Globus pallidus (tissue), 1 donor: ENCODE data around the gene PIAS4.
"Not testable (repeated sequence)": the region's sequence is repeated elsewhere in the genome, so short reads cannot be mapped to it uniquely, and the experiment has no call there.

ENCODE experiments used
- DNase-seq: peaks from one replicate; pipeline ENCODE4 v3.0.0-alpha.2; 2015; ENCODE audit warnings: low spot score

Gene PIAS4

DNA sequence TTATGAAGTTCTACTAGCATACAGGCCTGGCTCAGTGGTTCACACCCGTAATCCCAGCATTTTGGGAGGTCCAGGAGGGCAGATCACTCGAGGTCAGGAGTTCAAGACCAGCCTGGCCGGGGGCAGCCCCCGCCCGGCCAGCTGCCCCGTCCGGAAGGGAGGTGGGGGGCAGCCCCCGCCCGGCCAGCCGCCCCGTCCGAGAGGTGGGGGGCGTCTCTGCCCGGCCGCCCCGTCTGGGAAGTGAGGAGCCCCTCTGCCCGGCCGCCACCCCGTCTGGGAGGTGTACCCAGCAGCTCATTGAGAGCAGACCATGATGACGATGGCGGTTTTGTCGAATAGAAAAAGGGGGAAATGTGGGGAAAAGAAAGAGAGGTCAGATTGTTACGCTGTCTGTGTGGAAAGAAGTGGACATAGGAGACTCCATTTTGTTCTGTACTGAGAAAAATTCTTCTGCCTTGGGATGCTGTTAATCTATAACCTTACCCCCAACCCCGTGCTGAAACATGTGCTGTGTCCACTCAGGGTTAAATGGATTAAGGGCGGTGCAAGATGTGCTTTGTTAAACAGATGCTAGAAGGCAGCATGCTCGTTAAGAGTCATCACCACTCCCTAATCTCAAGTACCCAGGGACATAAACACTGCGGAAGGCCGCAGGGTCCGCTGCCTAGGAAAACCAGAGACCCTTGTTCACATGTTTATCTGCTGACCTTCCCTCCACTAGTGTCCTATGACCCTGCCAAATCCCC is 8.7 kb upstream of the PIAS4 start:
- DNase-seq: not testable (repeated sequence)

DNA sequence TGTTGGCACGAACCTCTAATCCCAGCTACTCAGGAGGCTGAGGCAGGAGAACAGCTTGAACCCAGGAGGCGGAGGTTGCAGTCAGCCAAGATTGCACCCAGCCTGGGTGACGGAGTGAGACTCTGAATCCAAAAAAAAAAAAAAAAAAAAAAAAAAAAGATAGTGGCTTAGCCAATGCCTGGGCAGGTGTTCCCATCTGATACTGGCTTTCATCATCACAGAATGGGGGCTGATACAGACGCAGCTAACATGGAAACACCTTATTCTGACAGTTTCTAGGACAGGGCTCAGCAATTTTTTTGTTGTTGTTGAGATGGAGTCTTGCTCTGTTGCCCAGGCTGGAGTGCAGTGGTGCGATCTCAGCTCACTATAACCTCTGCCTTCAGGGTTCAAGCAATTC is 6.7 kb upstream of the PIAS4 start:
- DNase-seq: not testable (repeated sequence)

DNA sequence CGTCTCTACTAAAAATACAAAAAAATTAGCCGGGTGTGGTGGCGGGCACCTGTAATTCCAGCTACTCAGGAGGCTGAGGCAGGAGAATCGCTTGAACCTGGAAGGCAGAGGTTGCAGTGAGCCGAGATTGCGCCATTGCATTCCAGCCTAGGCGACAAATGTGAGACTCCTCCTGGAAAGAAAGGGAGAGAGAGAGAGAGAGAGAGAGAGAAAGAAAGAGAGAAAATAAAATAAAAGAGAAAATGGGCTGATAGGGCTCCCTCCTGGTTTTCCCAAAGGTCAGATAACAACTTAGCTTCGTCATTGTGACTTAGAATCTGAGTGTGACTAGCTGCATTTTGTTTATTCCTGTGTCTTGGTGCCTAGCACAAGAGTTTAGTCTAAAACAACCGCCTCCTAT is 2.1 kb upstream of the PIAS4 start:
- DNase-seq: not testable (repeated sequence)

DNA sequence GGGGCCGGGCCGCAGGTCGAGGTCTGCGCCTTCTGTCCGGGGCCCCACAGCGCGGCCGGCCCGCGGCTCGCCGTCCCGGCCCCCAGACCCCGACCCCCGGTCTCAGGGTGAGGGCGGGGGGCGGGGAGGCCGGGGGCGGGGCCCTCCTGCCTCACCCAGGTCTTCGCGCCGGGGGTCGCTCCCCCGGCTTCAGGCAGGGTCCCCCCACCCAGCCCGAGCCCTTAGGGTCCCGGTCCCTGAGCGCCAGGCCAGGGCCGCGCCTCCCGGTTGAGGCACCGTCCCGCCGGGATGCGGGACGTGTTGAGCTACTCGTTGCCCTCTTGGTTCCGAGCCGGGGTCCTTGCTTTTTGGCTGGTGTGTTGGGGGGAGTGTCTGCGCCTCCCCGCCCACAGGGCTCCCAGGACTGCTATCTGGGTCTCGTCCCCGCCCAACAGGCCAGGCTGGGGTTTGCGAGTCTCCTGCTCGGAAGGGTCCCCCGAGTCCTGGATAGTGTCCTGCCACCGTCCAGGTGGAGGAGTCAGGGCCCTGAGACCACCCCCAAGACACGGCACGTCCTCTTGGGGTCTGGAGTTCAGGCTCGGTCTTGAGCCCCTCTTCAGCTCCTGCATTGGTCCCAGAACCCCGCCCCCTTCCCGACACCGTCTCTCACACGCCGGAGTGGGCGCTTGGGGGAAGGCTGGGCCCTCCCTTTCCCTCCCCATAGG is 452 bp downstream of the PIAS4 start:
- no peak for DNase-seq

DNA sequence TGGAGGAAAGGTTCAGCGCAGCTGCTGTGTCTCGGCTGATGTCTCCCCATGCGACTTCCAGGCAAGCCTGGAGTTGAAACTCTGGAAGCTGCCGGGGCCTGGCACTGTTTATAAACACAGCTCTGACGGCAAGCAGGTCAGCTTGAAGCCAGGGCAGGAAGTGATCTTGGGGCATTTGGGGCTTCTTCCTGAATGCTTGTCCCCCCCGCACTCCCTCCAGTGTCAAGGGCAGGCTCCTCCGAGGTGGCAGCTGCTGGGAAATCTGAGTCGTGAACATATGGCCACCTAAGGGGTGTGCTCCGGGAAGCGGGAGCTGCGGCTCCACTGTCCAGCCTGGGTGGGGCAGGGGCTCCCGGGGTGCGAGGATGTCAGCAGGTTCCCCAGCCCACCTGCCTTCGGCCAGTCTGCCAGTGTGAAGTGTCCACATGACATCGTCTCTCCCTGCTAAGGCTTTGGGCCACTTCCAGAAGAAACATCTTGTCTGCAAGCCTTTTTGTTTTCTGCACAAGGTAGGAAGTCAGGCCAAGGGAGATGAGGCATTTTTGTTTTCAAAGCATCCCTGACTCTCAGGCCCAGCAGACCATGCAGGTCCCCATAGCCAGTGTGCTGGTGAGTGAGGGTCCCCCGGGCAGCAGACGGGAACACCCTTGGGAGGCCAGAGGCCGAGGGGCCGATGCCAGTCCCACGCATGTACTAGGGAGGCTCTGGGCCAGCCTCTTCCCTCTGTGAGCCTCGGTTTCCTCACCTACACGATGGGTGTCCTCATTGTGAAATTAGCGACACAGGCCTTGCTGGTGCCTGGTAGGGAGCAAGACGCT is 2.7 kb downstream of the PIAS4 start:
- no peak for DNase-seq

DNA sequence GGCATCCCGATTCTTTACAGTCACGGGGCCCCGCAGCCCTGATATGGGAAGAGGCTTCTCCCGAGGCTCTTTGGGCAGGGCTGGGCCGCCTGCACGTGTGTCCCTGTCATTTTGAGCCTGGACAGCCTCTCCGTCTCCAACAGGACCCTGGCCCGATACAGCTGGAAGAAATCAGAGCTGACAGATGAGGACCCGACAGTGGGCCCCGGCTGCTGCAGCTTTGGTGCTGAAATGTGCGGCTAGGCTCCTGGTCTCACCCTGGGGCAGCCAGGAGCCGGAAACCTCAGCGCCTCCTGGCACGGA is 3.2 kb downstream of the PIAS4 start:
- DNase-seq: no peak

DNA sequence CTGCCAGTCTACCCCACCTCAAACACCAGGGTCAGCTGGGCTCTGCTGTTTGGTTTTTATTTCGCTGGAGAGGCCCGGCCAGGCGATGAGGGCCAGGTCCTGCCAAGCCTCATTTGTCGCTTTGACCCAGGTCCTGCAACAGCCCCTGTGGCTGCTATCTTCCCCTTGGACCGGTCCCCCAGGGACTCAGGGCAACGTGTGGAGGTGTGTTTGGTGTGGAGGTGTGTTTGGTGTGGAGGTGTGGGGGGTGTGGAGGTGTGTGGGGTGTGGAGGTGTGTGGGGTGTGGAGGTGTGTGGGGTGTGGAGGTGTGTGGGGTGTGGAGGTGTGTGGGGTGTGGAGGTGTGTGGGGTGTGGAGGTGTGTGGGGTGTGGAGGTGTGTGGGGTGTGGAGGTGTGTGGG is 3.9 kb downstream of the PIAS4 start:
- not testable (repeated sequence) for DNase-seq

DNA sequence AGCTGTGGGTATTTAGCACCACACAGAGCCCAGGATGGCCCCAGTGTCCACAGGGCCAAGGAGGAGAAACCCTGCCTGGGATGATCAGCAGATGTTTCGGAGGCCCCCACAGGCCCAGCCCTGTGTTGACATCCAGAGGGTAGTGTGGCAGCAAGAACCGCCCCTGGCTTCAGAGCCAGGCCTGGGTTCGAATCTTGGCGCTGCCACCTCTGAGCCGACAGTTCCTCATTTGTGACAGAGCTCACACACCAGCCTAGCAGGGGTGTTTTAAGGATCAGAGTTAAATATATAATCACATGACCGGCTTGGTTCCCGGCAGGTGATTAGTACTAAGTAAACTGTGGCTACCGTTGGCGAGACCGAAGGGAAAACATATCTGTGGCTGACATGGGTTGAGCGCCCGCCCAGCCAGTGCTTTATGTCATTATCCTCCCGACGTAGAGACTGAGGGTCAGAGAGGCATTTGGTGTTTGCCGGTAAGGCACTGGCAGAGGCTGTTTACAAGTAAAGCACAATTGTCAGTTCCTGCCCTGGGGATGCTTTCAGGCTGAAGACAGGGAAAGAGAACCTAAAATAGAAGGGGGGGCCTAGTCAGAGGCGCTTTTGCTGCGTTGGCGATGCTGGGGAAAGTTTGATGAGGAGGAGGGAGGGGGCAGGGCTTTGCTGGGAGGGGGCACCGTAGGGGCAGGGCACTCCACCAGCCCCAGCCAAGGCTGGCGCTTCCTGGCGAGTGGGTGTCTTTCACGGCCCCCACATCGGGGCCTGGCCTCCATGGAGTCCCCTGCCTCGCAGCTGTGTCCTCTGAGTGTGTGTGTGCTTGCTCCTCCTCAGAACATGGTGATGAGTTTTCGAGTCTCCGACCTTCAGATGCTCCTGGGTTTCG is 4.8 kb downstream of the PIAS4 start:
- no peak for DNase-seq

DNA sequence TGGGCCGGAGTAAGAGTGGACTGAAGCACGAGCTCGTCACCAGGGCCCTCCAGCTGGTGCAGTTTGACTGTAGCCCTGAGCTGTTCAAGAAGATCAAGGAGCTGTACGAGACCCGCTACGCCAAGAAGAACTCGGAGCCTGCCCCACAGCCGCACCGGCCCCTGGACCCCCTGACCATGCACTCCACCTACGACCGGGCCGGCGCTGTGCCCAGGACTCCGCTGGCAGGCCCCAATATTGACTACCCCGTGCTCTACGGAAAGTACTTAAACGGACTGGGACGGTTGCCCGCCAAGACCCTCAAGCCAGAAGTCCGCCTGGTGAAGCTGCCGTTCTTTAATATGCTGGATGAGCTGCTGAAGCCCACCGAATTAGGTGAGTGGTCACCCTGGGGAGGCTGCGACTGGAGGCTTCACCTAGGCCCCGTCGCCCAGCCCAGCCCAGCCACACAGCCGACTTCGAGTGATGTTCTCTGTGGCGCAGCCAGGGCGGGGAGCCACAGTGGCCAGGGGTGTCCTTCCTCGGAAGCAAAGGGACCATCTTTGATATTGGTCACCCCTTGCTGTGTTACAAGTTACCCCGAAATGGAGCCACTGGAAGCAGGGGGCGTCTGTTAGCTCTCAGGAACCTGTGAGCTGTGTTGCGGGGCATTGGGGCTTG is 5.6 kb downstream of the PIAS4 start:
- DNase-seq: no peak

DNA sequence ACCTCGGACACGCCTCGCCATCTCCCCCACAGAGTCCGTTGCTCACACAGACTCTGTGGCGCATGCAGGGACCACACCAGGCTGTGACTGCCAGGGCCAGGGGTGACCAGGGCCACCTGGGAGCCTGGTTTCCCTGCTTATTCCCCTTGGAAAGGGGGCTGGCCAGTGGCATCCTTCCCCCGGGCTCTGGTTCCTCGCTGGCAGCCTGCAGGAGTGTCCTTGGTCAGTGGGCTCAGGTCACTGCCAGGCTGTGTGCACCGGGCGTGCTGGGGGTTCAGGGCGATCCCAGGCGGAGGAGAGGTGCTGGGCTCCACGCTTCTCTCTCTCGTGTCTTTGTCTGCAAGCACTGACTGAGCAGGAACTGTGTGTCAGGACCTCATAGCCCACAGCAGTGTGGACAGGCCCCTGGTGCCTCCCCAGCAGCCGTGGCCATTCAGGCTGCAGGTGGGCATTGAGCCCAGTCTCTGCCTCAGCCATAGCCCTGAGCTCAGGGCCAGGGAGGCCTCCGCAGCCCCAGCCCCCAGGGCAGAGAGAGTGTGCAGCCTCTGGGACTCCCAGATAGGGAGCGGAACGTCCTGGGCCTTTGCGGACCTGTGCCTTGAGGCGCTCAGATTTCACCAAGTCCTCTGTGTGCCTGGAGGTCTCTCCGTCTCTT is 6.5 kb downstream of the PIAS4 start:
- DNase-seq: no peak

DNA sequence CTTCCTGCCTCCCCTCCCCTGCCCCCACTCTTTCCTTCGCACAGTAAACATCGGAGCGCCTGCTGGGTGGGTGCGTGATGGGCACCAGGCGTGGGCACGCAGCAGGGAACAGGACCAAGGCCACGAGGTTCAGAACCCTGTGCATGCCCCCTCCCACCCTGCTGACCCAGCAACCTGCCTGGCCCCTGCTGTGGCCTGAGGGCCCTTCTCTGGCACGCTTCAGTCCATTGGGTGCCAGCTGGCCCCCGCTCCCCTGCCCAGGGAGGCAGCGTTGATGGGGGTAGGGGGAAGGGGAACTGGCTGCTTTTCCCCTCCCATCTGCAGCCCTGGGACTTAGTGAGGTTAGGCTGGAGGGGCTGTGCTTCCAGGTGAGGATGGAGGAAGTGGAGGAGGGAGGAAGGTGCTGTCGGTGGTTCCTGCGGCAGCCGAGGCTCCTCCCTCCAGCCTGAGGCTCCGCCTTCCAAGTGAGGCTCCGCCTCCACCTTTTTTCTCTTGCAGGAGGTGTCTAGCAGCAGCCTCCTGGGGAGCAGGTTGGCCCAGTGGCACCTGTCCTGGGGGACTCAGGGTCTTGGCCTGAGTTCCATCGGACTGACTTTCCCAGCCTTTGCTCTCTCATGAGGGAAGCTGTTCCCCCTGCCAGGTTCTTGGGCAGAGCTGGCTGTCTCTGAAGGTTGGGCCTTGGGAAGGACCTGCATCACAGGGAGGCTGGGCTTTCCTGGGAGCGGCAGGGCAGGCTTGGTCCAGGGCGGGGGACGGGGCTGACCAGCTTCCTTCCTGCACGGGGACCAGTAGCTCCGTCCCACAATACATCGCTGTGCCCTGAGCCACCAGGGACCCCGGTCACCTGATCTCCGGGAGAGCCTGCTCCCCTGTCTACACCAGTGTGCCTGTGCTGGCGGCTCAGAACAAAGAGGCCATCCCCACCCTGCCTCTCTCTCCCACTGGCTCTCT is 7.3 kb downstream of the PIAS4 start:
- DNase-seq: no peak

DNA sequence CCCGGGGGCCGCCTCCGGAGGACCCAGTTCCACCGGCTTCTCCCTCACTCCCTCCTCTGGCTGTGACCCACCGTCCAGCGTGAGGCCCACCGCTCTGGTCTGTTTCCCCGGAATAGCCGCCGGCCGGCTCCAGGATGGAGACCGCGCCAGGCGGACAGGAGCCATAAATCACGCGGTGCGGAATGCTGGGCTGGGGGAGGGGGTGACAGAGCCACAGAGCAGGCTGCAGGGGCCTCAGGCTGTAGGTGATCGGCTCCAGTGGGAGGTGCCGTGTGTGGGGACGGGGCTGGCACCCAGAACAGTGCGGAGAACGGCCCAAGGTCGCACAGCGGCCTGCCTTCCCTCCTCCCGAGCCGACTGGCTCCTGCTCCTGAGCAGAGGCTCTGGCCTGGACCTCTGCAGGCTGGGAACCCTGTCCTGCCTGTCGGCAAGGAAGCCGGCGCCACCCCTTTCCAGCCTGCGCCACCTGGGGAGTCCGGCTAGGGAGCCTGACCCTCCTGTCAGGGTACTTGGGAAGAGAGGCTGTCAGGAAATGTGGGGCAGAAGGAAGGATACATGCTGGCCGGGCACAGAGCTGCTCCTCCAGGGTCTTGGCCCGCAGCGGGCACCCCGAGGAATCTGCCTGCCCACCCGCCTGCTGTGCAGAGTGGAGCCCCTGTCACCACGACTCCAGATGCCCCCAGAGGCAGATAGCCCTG is 8.3 kb downstream of the PIAS4 start:
- no peak for DNase-seq

DNA sequence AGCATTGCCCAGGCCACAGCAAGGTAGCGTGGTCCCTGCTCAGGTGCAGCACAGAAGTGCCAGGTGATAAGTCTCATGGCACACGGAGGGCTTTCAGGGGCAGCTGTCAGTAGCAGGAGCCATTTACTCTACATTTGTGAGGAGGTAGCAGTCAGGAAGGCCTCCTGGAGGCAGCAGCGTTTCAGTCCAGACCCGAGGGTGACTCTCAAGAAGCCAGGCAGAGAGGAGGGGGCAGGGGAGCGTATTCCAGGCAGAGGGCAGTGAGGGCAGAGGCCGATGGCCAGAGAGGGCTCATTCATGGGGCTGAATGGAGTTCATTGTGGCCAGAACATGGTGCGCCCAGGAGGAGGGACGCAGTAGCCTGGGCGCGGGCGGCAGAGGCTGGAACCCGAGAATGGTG is 8.9 kb downstream of the PIAS4 start:
- peak; percentile 96 for DNase-seq

DNA sequence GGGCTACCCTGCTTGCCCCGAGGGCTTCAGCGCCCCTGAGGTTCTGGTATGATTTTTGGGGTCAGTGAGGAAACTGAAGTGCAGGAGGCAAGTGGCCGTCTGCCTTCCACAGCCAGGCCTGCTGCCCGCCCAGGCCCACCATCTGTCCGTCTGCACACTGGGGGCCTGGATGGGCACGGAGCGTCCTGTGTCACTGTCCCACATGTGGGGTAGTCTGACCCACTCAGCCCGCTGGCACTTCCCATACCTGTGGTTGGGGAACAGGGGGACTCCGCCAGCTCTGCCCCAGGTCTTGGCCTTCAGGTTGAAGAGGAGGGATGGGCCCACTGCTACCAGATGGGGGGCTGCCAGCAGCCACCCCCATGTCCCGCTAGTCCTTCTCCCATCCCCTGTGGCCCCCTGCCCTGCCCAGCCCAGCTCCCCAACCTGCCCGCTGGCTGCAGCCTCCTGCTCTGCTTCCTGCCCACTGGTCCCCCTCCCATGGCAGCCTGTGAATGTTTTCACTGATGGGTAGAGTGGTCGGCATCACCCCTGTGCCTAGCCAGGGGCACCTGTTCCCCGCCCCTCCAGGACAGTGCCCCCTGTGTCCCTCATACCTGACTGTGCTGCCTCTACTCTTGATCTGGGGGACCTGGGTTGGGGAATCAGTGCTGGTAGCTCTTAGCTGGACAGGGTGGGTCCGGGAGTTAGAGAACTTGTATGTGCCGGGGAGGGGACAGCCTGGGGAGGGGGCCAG is 9.5 kb downstream of the PIAS4 start:
- no peak for DNase-seq

DNA sequence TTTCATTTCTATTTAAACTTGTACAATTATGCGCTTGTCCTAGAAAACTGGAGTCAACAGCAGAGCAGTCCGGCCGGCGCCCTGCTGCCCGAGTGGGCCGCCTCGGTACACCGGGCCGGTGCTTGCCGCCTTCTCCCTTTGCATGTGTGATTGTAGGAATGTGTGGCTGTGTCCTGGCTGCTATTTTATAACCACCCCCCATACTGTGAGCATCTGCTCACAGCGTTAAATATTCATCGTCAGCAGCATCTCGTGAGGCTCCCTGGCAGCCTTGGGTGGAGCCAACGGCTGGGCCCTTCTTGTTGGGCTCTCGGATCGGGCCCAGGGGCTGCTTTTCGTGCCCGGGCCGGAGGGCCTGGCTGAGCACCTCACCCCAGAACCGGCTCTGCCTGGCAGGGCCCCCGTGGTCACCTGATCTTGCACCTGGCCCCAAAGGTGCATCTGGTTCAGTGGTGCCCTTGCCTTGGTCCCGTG is 10.6 kb downstream of the PIAS4 start:
- no peak for DNase-seq

DNA sequence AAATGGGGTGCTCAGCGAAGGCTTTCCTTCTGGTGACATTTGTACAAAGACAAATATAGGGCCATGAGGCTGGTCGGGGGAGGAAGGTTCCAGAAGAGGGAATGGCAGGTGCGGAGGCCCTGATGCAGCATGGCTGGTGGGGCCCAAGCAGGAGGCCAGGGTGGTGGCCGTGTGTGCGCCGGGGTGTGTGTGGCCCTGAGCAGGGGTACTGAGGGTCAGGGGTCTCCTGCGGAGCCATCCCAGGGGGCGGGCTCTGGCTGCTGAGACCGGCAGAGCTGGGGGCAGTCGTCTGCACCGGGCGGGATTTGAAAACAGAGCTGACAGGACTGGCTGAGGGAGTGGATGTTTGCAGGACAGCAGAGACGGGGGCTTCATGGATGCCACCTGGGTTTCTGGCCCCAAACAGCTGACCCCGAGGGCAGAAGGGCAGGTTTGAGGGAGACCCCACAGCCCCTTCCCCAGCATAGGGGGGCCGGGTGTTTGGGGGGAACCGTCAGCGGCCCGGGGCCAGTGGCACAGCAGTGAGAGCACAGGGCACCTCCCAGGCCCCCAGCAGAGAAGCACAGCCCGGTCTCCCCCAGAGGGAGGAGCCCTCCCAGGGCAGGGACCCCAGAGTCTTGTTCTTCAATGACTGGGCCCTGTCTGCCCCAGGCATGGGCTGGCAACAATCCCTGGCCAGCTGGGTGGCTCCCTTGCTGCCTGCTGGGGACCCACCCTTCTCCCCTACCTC is 11.4 kb downstream of the PIAS4 start:
- no peak for DNase-seq

DNA sequence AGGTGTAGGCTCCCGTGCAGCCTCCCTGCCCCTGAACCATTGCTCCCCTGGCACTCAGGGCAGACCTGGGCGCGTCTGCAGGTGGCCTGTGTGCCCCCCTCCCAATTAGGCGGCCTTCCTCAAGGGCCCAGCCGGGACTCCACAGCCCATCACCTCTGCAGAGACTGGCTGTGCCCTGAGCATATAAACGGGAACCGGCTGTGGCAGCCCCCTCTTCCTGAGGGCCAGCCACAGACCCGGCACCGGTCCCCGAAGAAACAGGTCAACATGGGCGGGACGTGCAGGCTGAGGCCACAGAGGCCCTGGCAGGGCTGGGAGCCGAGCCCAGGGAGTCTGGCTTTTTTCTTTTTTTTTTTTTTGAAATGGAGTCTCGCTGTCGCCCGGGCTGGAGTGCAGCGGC is 12.0 kb downstream of the PIAS4 start:
- no peak for DNase-seq
